ENCODE measurements around the gene OSBP2.

The OSBP2 gene

DNA sequence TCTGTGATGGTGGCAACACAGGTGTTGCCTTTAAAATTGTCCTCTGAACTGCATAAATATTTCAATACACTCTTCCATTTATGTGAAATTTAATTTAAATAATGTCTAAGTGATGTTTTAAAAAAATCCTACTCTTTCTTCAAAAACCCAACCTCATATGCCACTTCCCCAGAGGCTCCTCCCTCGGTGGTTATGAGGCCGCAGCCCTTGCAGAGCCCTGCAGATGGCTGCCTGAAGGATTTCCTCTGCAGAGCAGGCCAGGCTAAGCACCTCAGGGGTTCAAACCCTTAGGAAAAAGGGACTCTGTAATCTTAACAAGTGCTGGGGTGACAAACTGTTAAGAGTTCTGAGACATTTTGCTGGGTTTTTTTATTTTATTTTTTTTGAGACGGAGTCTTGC is 248.7 kb downstream of the OSBP2 start:
- Histone ChIP-seq H2BK120ac (ENCODE audit: low read depth, low read length) (no peak overlapping the region), H3K9me3 (ENCODE audit: control insufficient read depth, low read length) (no peaks in the 10 kb centered on the region), H4K91ac (ENCODE audit: low read length) (no peak overlapping the region), H2BK5ac (ENCODE audit: low read depth, low read length, poor library complexity, severe bottlenecking) (no peak overlapping the region), H2BK12ac (ENCODE audit: low read length in 2 of 2) (no peak overlapping the region), H3K4me1 (ENCODE audit: control insufficient read depth, insufficient read depth, low read depth, low read length) (no peaks in the 10 kb centered on the region), H4K8ac (ENCODE audit: low read length) (no peak overlapping the region), H3K9ac (ENCODE audit: low read length) (no peak overlapping the region), H3K18ac (ENCODE audit: low read depth in 1 of 2, low read length in 2 of 2) (no peak overlapping the region), H3K4me2 (ENCODE audit: low read length, poor library complexity, severe bottlenecking) (no peak overlapping the region), H3K36me3 (ENCODE audit: control insufficient read depth in 1 of 2, insufficient read depth in 2 of 2, low read depth in 1 of 2, low read length in 2 of 2) (peaks cover 75 to 95% of the 10 kb centered on the region in 2 experiments), H3K14ac (ENCODE audit: low read length in 2 of 2) (no peak overlapping the region), H3K27me3 (ENCODE audit: control insufficient read depth in 1 of 2, insufficient read depth in 1 of 2, low read length in 2 of 2) (no peaks in the 10 kb centered on the region), H3K27ac (ENCODE audit: low read length, poor library complexity, severe bottlenecking) (no peak overlapping the region), H2AK5ac (ENCODE audit: low read length, severe bottlenecking) (no peak overlapping the region), H3K4me3 (ENCODE audit: insufficient read depth in 1 of 2, low read depth in 1 of 2, low read length in 2 of 2) (no peak overlapping the region), H3K23ac (ENCODE audit: low read length in 2 of 2) (no peak overlapping the region), H2AFZ (ENCODE audit: low read depth, low read length) (no peak overlapping the region), H3K79me1 (replicated peaks; ENCODE audit: low read length, poor library complexity, severe bottlenecking) (peaks cover 40% of the 10 kb centered on the region), H3K4ac (ENCODE audit: low read depth in 1 of 2, low read length in 2 of 2) (no peak overlapping the region), H2BK15ac (ENCODE audit: low read depth, poor library complexity, severe bottlenecking) (no peak overlapping the region)
- 97% methylated on average over 3 of the region's 3 CpGs for WGBS
- no peak for DNase-seq

DNA sequence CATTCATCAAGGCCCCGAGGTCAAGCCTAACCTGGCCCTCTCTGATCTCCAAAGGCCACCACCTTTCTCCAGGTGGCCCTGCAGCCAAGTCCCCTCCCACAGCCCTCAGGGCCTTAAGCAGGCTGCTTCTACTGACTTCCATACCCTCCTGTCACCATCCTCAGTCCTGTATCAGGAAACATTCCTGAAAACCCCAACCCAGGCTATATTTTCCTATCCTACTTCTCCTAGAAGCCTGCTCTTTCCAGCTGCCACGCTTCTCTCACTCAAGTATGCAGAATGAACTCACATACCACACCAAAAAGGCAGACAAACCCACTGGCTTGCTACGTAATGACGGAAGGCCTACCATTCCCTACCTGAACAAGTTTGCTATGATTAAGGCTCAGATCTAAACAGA is 250.3 kb downstream of the OSBP2 start:
- Histone ChIP-seq H3K18ac (ENCODE audit: low read depth in 1 of 2, low read length in 2 of 2) (no peak overlapping the region), H2BK12ac (ENCODE audit: low read length in 2 of 2) (no peak overlapping the region), H2BK5ac (ENCODE audit: low read depth, low read length, poor library complexity, severe bottlenecking) (no peak overlapping the region), H2AK5ac (ENCODE audit: low read length, severe bottlenecking) (no peak overlapping the region), H3K9me3 (ENCODE audit: control insufficient read depth, low read length) (no peaks in the 10 kb centered on the region), H2BK120ac (ENCODE audit: low read depth, low read length) (no peak overlapping the region), H2BK15ac (ENCODE audit: low read depth, poor library complexity, severe bottlenecking) (no peak overlapping the region), H3K9ac (ENCODE audit: low read length) (no peak overlapping the region), H3K4me3 (ENCODE audit: insufficient read depth in 1 of 2, low read depth in 1 of 2, low read length in 2 of 2) (no peak overlapping the region), H3K14ac (ENCODE audit: low read length in 2 of 2) (no peak overlapping the region), H3K4me2 (ENCODE audit: low read length, poor library complexity, severe bottlenecking) (no peak overlapping the region), H4K91ac (ENCODE audit: low read length) (no peak overlapping the region), H3K27ac (ENCODE audit: low read length, poor library complexity, severe bottlenecking) (no peak overlapping the region), H3K4me1 (ENCODE audit: control insufficient read depth, insufficient read depth, low read depth, low read length) (no peaks in the 10 kb centered on the region), H3K23ac (ENCODE audit: low read length in 2 of 2) (no peak overlapping the region), H4K8ac (ENCODE audit: low read length) (no peak overlapping the region), H3K4ac (ENCODE audit: low read depth in 1 of 2, low read length in 2 of 2) (no peak overlapping the region), H3K36me3 (ENCODE audit: control insufficient read depth in 1 of 2, insufficient read depth in 2 of 2, low read depth in 1 of 2, low read length in 2 of 2) (peaks cover 75 to 97% of the 10 kb centered on the region in 2 experiments), H2AFZ (ENCODE audit: low read depth, low read length) (no peak overlapping the region), H3K79me1 (replicated peaks; ENCODE audit: low read length, poor library complexity, severe bottlenecking) (peaks cover 38% of the 10 kb centered on the region), H3K27me3 (ENCODE audit: control insufficient read depth in 1 of 2, insufficient read depth in 1 of 2, low read length in 2 of 2) (no peaks in the 10 kb centered on the region)
- 95% methylated on average over 4 of the region's 4 CpGs for WGBS
- DNase-seq, result no peak

DNA sequence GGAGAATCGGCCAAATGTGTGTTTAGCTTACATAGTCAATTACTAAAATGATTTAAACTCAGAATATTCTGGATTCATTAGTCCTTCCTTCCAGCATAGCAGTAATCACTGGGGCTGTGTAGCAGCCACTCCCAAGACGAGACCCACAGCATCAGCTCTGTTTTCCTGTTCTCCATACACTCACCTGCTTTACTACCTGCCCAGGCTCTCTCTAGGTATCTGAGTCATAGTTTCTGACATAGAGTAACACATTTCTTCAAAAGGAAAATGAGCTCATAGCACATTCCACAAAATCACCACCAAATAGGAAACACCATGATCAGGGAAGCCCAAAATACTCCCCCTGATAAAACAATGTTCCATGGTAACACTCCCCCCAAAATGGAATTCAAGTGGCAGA is 251.0 kb downstream of the OSBP2 start:
- H2BK12ac ChIP-seq (ENCODE audit: low read length in 2 of 2), result no peak overlapping the region
- no peak overlapping the region for H2BK120ac ChIP-seq (ENCODE audit: low read depth, low read length)
- H3K4me3 ChIP-seq (ENCODE audit: insufficient read depth in 1 of 2, low read depth in 1 of 2, low read length in 2 of 2), result no peak overlapping the region
- H3K79me1 ChIP-seq (replicated peaks; ENCODE audit: low read length, poor library complexity, severe bottlenecking), result peaks cover 39% of the 10 kb centered on the region
- no peak overlapping the region for H4K91ac ChIP-seq (ENCODE audit: low read length)
- no peak overlapping the region for H3K4me2 ChIP-seq (ENCODE audit: low read length, poor library complexity, severe bottlenecking)
- H3K27ac ChIP-seq (ENCODE audit: low read length, poor library complexity, severe bottlenecking), result no peak overlapping the region
- H3K27me3 ChIP-seq (ENCODE audit: control insufficient read depth in 1 of 2, insufficient read depth in 1 of 2, low read length in 2 of 2), result no peaks in the 10 kb centered on the region
- no peak overlapping the region for H3K9ac ChIP-seq (ENCODE audit: low read length)
- WGBS, result 93% methylated on average over 2 of the region's 2 CpGs
- H3K18ac ChIP-seq (ENCODE audit: low read depth in 1 of 2, low read length in 2 of 2), result no peak overlapping the region
- no peak for DNase-seq
- H3K9me3 ChIP-seq (ENCODE audit: control insufficient read depth, low read length), result no peaks in the 10 kb centered on the region
- no peaks in the 10 kb centered on the region for H3K4me1 ChIP-seq (ENCODE audit: control insufficient read depth, insufficient read depth, low read depth, low read length)
- no peak overlapping the region for H4K8ac ChIP-seq (ENCODE audit: low read length)
- no peak overlapping the region for H2AFZ ChIP-seq (ENCODE audit: low read depth, low read length)
- no peak overlapping the region for H2AK5ac ChIP-seq (ENCODE audit: low read length, severe bottlenecking)
- H2BK5ac ChIP-seq (ENCODE audit: low read depth, low read length, poor library complexity, severe bottlenecking), result no peak overlapping the region
- H2BK15ac ChIP-seq (ENCODE audit: low read depth, poor library complexity, severe bottlenecking), result no peak overlapping the region
- no peak overlapping the region for H3K14ac ChIP-seq (ENCODE audit: low read length in 2 of 2)
- H3K4ac ChIP-seq (ENCODE audit: low read depth in 1 of 2, low read length in 2 of 2), result no peak overlapping the region
- H3K36me3 ChIP-seq (ENCODE audit: control insufficient read depth in 1 of 2, insufficient read depth in 2 of 2, low read depth in 1 of 2, low read length in 2 of 2), result peaks cover 72 to 97% of the 10 kb centered on the region in 2 experiments
- no peak overlapping the region for H3K23ac ChIP-seq (ENCODE audit: low read length in 2 of 2)

DNA sequence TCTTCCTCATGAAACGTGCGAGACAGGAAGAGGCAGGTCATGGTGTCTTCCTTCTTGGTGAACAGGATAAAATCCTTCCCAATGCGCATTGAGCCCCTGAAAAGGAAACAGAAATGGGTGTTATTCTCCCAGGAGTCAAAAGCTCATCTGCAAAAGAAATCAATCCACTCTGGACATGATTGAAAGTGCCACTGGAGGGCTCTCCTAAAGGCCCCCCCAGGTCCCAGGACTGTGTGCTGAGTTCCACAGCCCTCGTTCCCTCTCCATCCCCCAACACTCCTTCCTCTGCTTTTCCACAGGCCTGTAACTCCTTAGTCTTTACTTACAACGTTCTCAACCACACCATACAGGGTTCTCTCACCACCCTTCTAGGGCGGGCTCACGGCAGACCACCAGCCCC is 251.7 kb downstream of the OSBP2 start:
- H2BK120ac ChIP-seq (ENCODE audit: low read depth, low read length), result no peak overlapping the region
- peaks cover 69 to 97% of the 10 kb centered on the region in 2 experiments for H3K36me3 ChIP-seq (ENCODE audit: control insufficient read depth in 1 of 2, insufficient read depth in 2 of 2, low read depth in 1 of 2, low read length in 2 of 2)
- no peaks in the 10 kb centered on the region for H3K4me1 ChIP-seq (ENCODE audit: control insufficient read depth, insufficient read depth, low read depth, low read length)
- H3K79me1 ChIP-seq (replicated peaks; ENCODE audit: low read length, poor library complexity, severe bottlenecking), result peaks cover 43% of the 10 kb centered on the region
- H3K4me2 ChIP-seq (ENCODE audit: low read length, poor library complexity, severe bottlenecking), result no peak overlapping the region
- no peak overlapping the region for H3K18ac ChIP-seq (ENCODE audit: low read depth in 1 of 2, low read length in 2 of 2)
- no peak overlapping the region for H2BK12ac ChIP-seq (ENCODE audit: low read length in 2 of 2)
- H3K27me3 ChIP-seq (ENCODE audit: control insufficient read depth in 1 of 2, insufficient read depth in 1 of 2, low read length in 2 of 2), result no peaks in the 10 kb centered on the region
- no peak overlapping the region for H2BK15ac ChIP-seq (ENCODE audit: low read depth, poor library complexity, severe bottlenecking)
- no peaks in the 10 kb centered on the region for H3K9me3 ChIP-seq (ENCODE audit: control insufficient read depth, low read length)
- H3K27ac ChIP-seq (ENCODE audit: low read length, poor library complexity, severe bottlenecking), result no peak overlapping the region
- no peak overlapping the region for H3K4me3 ChIP-seq (ENCODE audit: insufficient read depth in 1 of 2, low read depth in 1 of 2, low read length in 2 of 2)
- no peak overlapping the region for H4K91ac ChIP-seq (ENCODE audit: low read length)
- 83% methylated on average over 7 of the region's 7 CpGs for WGBS
- no peak overlapping the region for H3K14ac ChIP-seq (ENCODE audit: low read length in 2 of 2)
- H3K4ac ChIP-seq (ENCODE audit: low read depth in 1 of 2, low read length in 2 of 2), result no peak overlapping the region
- H2BK5ac ChIP-seq (ENCODE audit: low read depth, low read length, poor library complexity, severe bottlenecking), result no peak overlapping the region
- no peak overlapping the region for H3K23ac ChIP-seq (ENCODE audit: low read length in 2 of 2)
- no peak overlapping the region for H2AK5ac ChIP-seq (ENCODE audit: low read length, severe bottlenecking)
- H3K9ac ChIP-seq (ENCODE audit: low read length), result no peak overlapping the region
- no peak for DNase-seq
- H2AFZ ChIP-seq (ENCODE audit: low read depth, low read length), result no peak overlapping the region
- H4K8ac ChIP-seq (ENCODE audit: low read length), result no peak overlapping the region
